HCT116 (cell line): ENCODE results near the gene CDC42BPB. TPM values are rescaled to one million over a fixed set of nuclear protein-coding genes. Genes with fewer than 3 reads are reported as not detected.

Experiments
- ATAC-seq: fragments of 200-7000 bp; cut with Tn5 transposase; 2 replicates; pipeline ENCODE4 v1.9.1; 2020; ENCODE audit warnings: mild to moderate bottlenecking, moderate library complexity
- BruUV-seq: library from RNA; stranded (reverse); fragments of 400-500 nt; replicated peaks from 2 replicates; lab custom pipeline; 2021; lab: Mats Ljungman, UMichigan
- CTCF ChIA-PET: fragments of 300-600 bp; sonication (Branson Sonifier 250); formaldehyde crosslinking; loops from one replicate; lab custom pipeline; 2021; ENCODE audit warnings: antibody characterized with exemption; lab: Charles Lee
- POLR2A ChIA-PET: fragments of 300-600, 350-600 bp; sonication (Branson Sonifier 250); formaldehyde crosslinking; loops from one replicate; lab custom pipeline; 2021; ENCODE audit warnings: antibody characterized with exemption; lab: Charles Lee
- RAD21 ChIA-PET, 2 experiments: fragments of 300-600 bp; sonication (Branson Sonifier 250); formaldehyde crosslinking; loops; one replicate each; lab custom pipeline; 2023; ENCODE audit warnings: low total read pairs in 2 of 2; ENCODE audit not compliant: uncharacterized antibody in 2 of 2, unreplicated experiment in 2 of 2, low non-redundant PET in 1 of 2; lab: Charles Lee
- DNase-seq: peaks from one replicate; pipeline ENCODE4 v3.0.0-alpha.2; 2010; ENCODE audit warnings: low read depth, low spot score
- H2AFZ ChIP-seq: fragments of 200-600 bp; shearing (Covaris generic), sonication (generic); 2 replicates; pipeline ENCODE4 v1.6.1; 2017; ENCODE audit warnings: low read depth, mixed run types, mixed read lengths, antibody characterized with exemption, low read length; ENCODE audit not compliant: poor library complexity, severe bottlenecking
- H3K27ac ChIP-seq: 2 replicates; pipeline ENCODE4 v1.5.1; 2012; ENCODE audit warnings: low read depth, low read length
- H3K27me3 ChIP-seq: fragments of 200-600 bp; sonication (generic); 2 replicates; pipeline ENCODE4 v1.6.1; 2016; ENCODE audit warnings: mixed run types, low read length, mixed read lengths; ENCODE audit not compliant: insufficient read depth
- H3K36me3 ChIP-seq, 2 experiments: fragments of 200-500 bp in 1 of 2; fragments of 200-600 bp in 1 of 2; sonication (Bioruptor generic) in 1 of 2; sonication (generic) in 1 of 2; 2 replicates each; pipeline versions ENCODE4 v1.5.1 to v1.6.1; 2014 to 2016; ENCODE audit warnings: low read length in 2 of 2, inconsistent platforms in 1 of 2, mixed read lengths in 1 of 2, mixed run types in 1 of 2; ENCODE audit not compliant: insufficient read depth in 2 of 2, control insufficient read depth in 1 of 2
- H3K4me1 ChIP-seq, 2 experiments: fragments of 200-600 bp in 1 of 2; sonication (generic) in 1 of 2; 2 replicates each; pipeline versions ENCODE4 v1.5.1 to v1.6.1; 2012 to 2017; ENCODE audit warnings: low read length in 2 of 2, inconsistent platforms in 1 of 2, mild to moderate bottlenecking in 1 of 2, mixed read lengths in 1 of 2, mixed run types in 1 of 2, moderate library complexity in 1 of 2; ENCODE audit not compliant: insufficient read depth in 2 of 2, control insufficient read depth in 1 of 2
- H3K4me2 ChIP-seq: fragments of 200-600 bp; sonication (generic); 2 replicates; pipeline ENCODE4 v1.6.1; 2017; ENCODE audit warnings: mixed run types, low read length, mixed read lengths
- H3K4me3 ChIP-seq, 2 experiments: fragments of 200-600 bp in 1 of 2; sonication (generic) in 1 of 2; replicated peaks in 1 of 2; 2 replicates each; pipeline ENCODE4 v1.5.1; 2011 to 2016; ENCODE audit warnings: low read length in 2 of 2, control low read depth in 1 of 2, low read depth in 1 of 2, mild to moderate bottlenecking in 1 of 2, mixed read lengths in 1 of 2, mixed run types in 1 of 2
- H3K79me2 ChIP-seq: fragments of 200-600 bp; sonication (generic); 2 replicates; pipeline ENCODE4 v1.6.1; 2017; ENCODE audit warnings: mild to moderate bottlenecking, mixed run types, low read length, moderate library complexity, mixed read lengths; ENCODE audit not compliant: insufficient read depth
- H3K9ac ChIP-seq: fragments of 200-600 bp; sonication (generic); 2 replicates; pipeline ENCODE4 v1.6.1; 2016; ENCODE audit warnings: low read length, mixed read lengths
- H3K9me2 ChIP-seq: fragments of 200-600 bp; sonication (generic), shearing (Covaris generic); 2 replicates; pipeline ENCODE4 v1.6.1; 2017; ENCODE audit warnings: mixed run types, mild to moderate bottlenecking, moderate library complexity; ENCODE audit not compliant: insufficient read depth
- H3K9me3 ChIP-seq, 2 experiments: fragments of 200-500 bp in 1 of 2; fragments of 200-600 bp in 1 of 2; sonication (Bioruptor generic) in 1 of 2; sonication (generic) in 1 of 2; 2 replicates each; pipeline ENCODE4 v1.6.1; 2014 to 2017; ENCODE audit warnings: low read length in 2 of 2, mixed read lengths in 2 of 2, inconsistent platforms in 1 of 2, low read depth in 1 of 2, mild to moderate bottlenecking in 1 of 2, mixed run types in 1 of 2, moderate library complexity in 1 of 2; ENCODE audit not compliant: control insufficient read depth in 1 of 2, insufficient read depth in 1 of 2
- H4K20me1 ChIP-seq: fragments of 200-600 bp; sonication (generic), shearing (Covaris generic); 2 replicates; pipeline ENCODE4 v1.6.1; 2017; ENCODE audit warnings: mixed run types, mild to moderate bottlenecking, moderate library complexity; ENCODE audit not compliant: insufficient read depth
- CBX3 ChIP-seq: IDR thresholded peaks from 2 replicates; pipeline ENCODE4 v1.6.1; 2012; ENCODE audit warnings: low read depth
- CEBPB ChIP-seq: IDR thresholded peaks from 2 replicates; pipeline ENCODE4 v1.6.1; 2012; ENCODE audit warnings: low read depth
- CTCF ChIP-seq, 3 experiments: fragments of 200-600 bp in 1 of 3; sonication (generic) in 1 of 3; IDR thresholded peaks in 2 of 3; conservative IDR thresholded peaks in 1 of 3; 2 replicates each; pipeline ENCODE4 v1.5.1; 2012 to 2017; ENCODE audit warnings: low read depth in 2 of 3, low read length in 2 of 3, antibody characterized with exemption in 1 of 3, borderline replicate concordance in 1 of 3, control low read depth in 1 of 3, mild to moderate bottlenecking in 1 of 3, mixed read lengths in 1 of 3, mixed run types in 1 of 3, moderate library complexity in 1 of 3; ENCODE audit not compliant: insufficient read depth in 1 of 3
- EZH2 ChIP-seq: fragments of 200-600 bp; sonication (generic); IDR thresholded peaks from 2 replicates; pipeline ENCODE4 v1.6.1; 2017; ENCODE audit warnings: antibody characterized with exemption, mixed run types
- JUND ChIP-seq: IDR thresholded peaks from 2 replicates; pipeline ENCODE4 v1.6.1; 2012
- POLR2A ChIP-seq: IDR thresholded peaks from 2 replicates; pipeline ENCODE4 v1.7.0; 2011; ENCODE audit warnings: borderline replicate concordance; ENCODE audit not compliant: insufficient read depth, insufficient read length; ENCODE audit errors: extremely low read depth
- REST ChIP-seq: IDR thresholded peaks from 2 replicates; pipeline ENCODE4 v1.6.1; 2012; ENCODE audit warnings: low read depth
- SIN3A ChIP-seq: IDR thresholded peaks from 2 replicates; pipeline ENCODE4 v1.6.1; 2012; ENCODE audit warnings: low read depth
- TCF7L2 ChIP-seq: IDR thresholded peaks from 2 replicates; pipeline ENCODE4 v1.7.0; 2011; ENCODE audit warnings: borderline replicate concordance, inconsistent platforms; ENCODE audit not compliant: insufficient read depth, insufficient read length; ENCODE audit errors: extremely low read depth
- YY1 ChIP-seq: IDR thresholded peaks from 2 replicates; pipeline ENCODE4 v1.6.1; 2011; ENCODE audit warnings: low read length, low read depth, moderate library complexity, mild to moderate bottlenecking; ENCODE audit not compliant: insufficient replicate concordance; ENCODE audit errors: extremely low read depth
- ZFX ChIP-seq: fragments of 450-650 bp; IDR thresholded peaks from 2 replicates; pipeline ENCODE4 v1.6.1; 2017
- ZNF274 ChIP-seq: fragments of 200-500 bp; sonication (Bioruptor generic); IDR thresholded peaks from 2 replicates; pipeline ENCODE4 v1.6.1; 2014; ENCODE audit warnings: mild to moderate bottlenecking, low read depth, low read length, inconsistent platforms
- intact Hi-C: fragments of 100-400 bp; cut with micrococcal nuclease; formaldehyde crosslinking; loops from 2 replicates; pipeline ENCODE4 v1.10.0; 2022
- total RNA-seq: library from RNA; stranded (reverse); gene quantifications from one replicate; pipeline ENCODE4 v1.2.1, GENCODE V29; 2021; ENCODE audit not compliant: unreplicated experiment
- TF ChIP-seq, protein P1 (sequence below): IDR thresholded peaks from 2 replicates; pipeline ENCODE4 v1.6.1; 2012
- TF ChIP-seq, protein P2 (sequence below): IDR thresholded peaks from 2 replicates; pipeline ENCODE4 v1.6.1; 2011; ENCODE audit warnings: mild to moderate bottlenecking, low read length, moderate library complexity; ENCODE audit not compliant: insufficient replicate concordance; ENCODE audit errors: extremely low read depth

The CDC42BPB gene
- total RNA-seq, 1 experiment from 2014 or later, result 85.6 TPM

- no peak overlapping the region for H3K4me2 ChIP-seq
- no peaks in the 10 kb centered on the region for H4K20me1 ChIP-seq
- H3K9me3 ChIP-seq, result no peaks in the 10 kb centered on the region
- no peak overlapping the region for H2AFZ ChIP-seq
- no peak overlapping the region for H3K4me3 ChIP-seq
- no peaks in the 10 kb centered on the region for H3K36me3 ChIP-seq
- no peaks in the 10 kb centered on the region for H3K79me2 ChIP-seq
- no peak for ATAC-seq
- H3K4me1 ChIP-seq, result peaks cover under 1% of the 10 kb centered on the region in 2 experiments; a peak in 2 of 4 replicates
- no peaks in the 10 kb centered on the region for H3K27me3 ChIP-seq
- no peak for DNase-seq
- intact Hi-C loops, result no loop called here
- H3K9ac ChIP-seq, result no peak overlapping the region
- no peaks in the 10 kb centered on the region for H3K9me2 ChIP-seq
- H3K27ac ChIP-seq, result no peak overlapping the region
- TF ChIP-seq CEBPB (no peak), ZFX (no peak), REST (no peak), POLR2A (no peak), YY1 (no peak), ZNF274 (no peak), TCF7L2 (no peak), SIN3A (no peak), CBX3 (no peak), EZH2 (no peak), JUND (no peak), CTCF (IDR thresholded peaks at IDR 0.05 in 2 of 3, conservative IDR thresholded peaks at IDR 0.05 in 1 of 3; ENCODE audit: borderline replicate concordance in 1 of 3, insufficient read depth in 1 of 3, low read depth in 2 of 3, low read length in 2 of 3) (no peak)
- TF ChIP-seq, protein P1, sequence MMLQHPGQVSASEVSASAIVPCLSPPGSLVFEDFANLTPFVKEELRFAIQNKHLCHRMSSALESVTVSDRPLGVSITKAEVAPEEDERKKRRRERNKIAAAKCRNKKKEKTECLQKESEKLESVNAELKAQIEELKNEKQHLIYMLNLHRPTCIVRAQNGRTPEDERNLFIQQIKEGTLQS, result no peak
- TF ChIP-seq, protein P2, sequence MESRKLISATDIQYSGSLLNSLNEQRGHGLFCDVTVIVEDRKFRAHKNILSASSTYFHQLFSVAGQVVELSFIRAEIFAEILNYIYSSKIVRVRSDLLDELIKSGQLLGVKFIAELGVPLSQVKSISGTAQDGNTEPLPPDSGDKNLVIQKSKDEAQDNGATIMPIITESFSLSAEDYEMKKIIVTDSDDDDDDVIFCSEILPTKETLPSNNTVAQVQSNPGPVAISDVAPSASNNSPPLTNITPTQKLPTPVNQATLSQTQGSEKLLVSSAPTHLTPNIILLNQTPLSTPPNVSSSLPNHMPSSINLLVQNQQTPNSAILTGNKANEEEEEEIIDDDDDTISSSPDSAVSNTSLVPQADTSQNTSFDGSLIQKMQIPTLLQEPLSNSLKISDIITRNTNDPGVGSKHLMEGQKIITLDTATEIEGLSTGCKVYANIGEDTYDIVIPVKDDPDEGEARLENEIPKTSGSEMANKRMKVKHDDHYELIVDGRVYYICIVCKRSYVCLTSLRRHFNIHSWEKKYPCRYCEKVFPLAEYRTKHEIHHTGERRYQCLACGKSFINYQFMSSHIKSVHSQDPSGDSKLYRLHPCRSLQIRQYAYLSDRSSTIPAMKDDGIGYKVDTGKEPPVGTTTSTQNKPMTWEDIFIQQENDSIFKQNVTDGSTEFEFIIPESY, result no peak
- TF ChIP-seq, all 23 proteins: peak for 0
- ChIA-PET RAD21 (interaction anchor here in 1 of 2 experiments (0.7 kb wide), 1 partner anchor 36 kb away, joined by 3 read pairs; no protein-coding TSS in a partner anchor), CTCF (no interaction called here), POLR2A (no interaction called here)
- BruUV-seq, result no TSS peak
Observed at GRCh38 chr14:103097994-103098957, 40.9 kb upstream of the CDC42BPB start.
